KG1 (cell line): ENCODE results near the gene LSM4.

Source experiments
- DNase-seq: peaks from one replicate; lab custom pipeline; 2025; lab: John Stamatoyannopoulos, UW

LSM4 gene

GRCh38 chr19:18311502-18312091 is 11.3 kb downstream of the LSM4 start:
- no peak for DNase-seq

GRCh38 chr19:18310966-18311365 is 11.9 kb downstream of the LSM4 start:
- DNase-seq: no peak

GRCh38 chr19:18310118-18310909 is 12.6 kb downstream of the LSM4 start:
- DNase-seq: no peak

- no peak for DNase-seq
Measured at GRCh38 chr19:18309525-18310064, 13.3 kb downstream of the LSM4 start.

- DNase-seq: no peak
Measured at GRCh38 chr19:18308948-18309325, 13.9 kb downstream of the LSM4 start.

- DNase-seq: no peak
Measured at GRCh38 chr19:18308051-18308947, 14.6 kb downstream of the LSM4 start.

GRCh38 chr19:18307271-18307681 is 15.6 kb downstream of the LSM4 start:
- DNase-seq: no peak

GRCh38 chr19:18306888-18307260 is 16.0 kb downstream of the LSM4 start:
- no peak for DNase-seq

- no peak for DNase-seq
Measured at GRCh38 chr19:18306209-18306887, 16.5 kb downstream of the LSM4 start.

- DNase-seq: peak; percentile 67
Measured at GRCh38 chr19:18304458-18305310, 18.2 kb downstream of the LSM4 start.

GRCh38 chr19:18304208-18304457 is 18.7 kb downstream of the LSM4 start:
- DNase-seq: no peak

- no peak for DNase-seq
Measured at GRCh38 chr19:18301718-18302111, 21.2 kb downstream of the LSM4 start.

GRCh38 chr19:18300930-18301717 is 21.8 kb downstream of the LSM4 start:
- no peak for DNase-seq

GRCh38 chr19:18299654-18300053 is 23.2 kb downstream of the LSM4 start:
- DNase-seq: no peak

- DNase-seq: no peak
Measured at GRCh38 chr19:18298601-18299000, 24.3 kb downstream of the LSM4 start.

GRCh38 chr19:18297308-18297707 is 25.6 kb downstream of the LSM4 start:
- DNase-seq: no peak

- no peak for DNase-seq
Measured at GRCh38 chr19:18295034-18295451, 27.8 kb downstream of the LSM4 start.

- no peak for DNase-seq
Measured at GRCh38 chr19:18294467-18294864, 28.4 kb downstream of the LSM4 start.

- no peak for DNase-seq
Measured at GRCh38 chr19:18293642-18294466, 29.0 kb downstream of the LSM4 start.
